HG02642 (cell line): ENCODE measurements around the gene UTS2B.
A peak's percentile ranks its signal among the peaks of the same experiment; 100 is the strongest.
"Not testable (repeated sequence)": the region's sequence is repeated elsewhere in the genome, so short reads cannot be mapped to it uniquely, and the experiment has no call there.

Experiments used
- ATAC-seq: cut with Tn5 transposase; IDR thresholded peaks from one replicate; pipeline ENCODE4 v1.9.1; 2021; ENCODE audit warnings: mild to moderate bottlenecking; ENCODE audit not compliant: unreplicated experiment, poor library complexity

The UTS2B gene

DNA sequence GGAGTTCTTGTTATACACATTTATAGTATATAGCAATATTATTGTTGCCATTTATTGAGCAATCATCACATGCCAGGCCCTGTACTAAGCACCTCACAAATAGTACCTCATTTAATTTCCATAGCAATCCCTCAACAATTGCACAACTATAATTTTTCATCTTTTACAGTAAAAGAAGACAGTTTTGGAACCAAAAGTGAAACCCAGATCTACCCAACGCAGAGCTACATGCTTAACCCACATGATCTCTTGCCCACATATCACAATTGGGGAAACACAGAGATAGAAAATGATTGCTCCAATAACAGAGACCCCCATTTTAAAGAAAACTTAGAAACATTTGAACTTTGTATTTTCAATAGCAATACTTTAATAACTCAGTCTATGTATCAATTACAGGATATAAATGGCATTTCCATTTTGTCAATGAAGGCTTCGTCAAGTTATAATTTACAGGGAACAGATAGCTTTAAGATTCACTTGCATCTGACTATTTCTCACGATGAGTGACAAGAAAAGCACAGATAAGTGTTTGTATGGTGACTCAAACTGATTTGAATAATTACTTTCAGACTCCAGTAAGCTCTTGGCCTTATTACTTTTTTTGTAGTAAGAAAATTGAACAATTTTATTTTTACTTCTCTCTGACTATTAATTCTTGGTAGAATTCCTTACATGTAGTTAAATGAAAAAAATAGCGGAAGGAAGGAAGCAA lies 39.9 kb downstream of the UTS2B start:
- ATAC-seq, result peak; percentile 88

DNA sequence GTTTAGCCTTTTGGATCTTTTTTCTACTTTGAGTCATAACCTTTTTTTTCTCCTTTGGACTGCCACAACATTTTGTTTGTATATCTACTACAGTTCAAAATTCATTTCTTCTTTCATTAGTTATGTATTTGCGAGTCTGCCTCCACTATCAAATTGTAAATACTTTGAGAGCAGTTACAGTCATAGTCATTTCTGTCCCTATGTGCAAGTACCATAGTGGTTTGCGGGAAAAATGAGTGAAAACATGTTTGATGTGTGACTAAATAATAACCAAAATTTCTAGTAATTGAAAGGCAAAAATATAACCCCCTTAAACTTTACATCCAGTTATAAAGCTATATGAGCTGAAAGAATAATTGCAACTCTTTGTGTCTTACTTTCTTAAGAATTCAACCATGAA lies 46.9 kb downstream of the UTS2B start:
- no peak for ATAC-seq

DNA sequence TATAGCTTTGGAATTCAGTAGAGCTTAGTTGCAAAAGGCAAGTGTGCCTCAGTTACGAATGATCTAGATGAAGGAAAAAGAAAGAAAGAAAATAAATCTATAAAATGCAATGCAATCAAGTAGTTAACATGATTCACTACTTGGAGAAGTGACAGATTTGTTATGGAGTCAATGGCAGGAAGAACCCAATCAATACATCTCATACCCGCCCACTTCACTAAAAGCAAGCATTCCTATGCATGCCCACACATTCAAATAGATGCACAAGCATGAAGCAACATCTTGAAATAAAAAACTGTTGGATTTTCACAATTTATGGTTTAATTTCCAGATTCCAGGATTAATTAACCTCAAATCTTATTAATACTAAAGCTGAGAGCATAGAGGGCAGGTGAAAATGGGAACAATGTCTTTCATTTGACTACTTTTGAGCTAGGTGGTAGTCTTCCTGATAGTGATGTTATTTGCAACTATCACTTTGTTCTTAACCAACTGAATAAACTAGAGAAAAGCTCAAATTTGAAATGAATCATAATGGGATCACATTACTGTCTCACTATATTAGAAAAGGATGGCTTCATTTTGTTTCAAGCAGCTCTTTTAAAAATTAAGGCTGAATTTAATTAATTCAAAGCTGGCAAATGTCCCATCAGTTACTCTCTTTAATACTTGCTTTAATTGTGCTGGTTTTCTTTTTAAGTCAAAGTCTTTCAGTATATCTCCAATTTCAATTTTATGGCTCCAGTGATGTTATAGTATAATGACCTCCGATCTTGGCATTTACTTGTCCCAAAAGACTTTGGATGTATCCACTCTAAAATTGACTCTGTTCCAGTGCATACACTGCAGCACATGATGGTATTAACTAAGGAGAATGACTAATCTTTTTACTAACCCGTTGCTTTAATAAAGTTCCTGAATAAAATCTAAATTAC lies 47.8 kb downstream of the UTS2B start:
- ATAC-seq, result no peak

DNA sequence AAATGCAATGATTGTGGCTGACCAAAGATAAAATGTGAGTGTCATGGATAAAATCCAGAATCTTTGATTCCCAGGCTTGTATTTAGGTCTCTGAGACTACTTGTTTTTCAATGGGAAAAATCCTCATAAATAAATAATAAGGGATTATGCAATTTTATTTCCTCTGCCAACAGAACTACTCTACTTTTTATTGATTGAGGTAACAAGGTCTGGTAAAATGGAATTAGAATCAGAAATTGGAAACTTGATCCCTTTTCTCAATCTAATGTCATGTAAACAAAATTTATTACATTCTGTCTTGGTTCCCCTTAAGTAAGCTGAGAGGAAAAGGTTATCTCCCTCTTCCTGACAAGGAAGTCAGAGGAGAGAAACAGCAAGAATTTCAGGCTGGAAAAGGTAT lies 49.4 kb downstream of the UTS2B start:
- no peak for ATAC-seq

DNA sequence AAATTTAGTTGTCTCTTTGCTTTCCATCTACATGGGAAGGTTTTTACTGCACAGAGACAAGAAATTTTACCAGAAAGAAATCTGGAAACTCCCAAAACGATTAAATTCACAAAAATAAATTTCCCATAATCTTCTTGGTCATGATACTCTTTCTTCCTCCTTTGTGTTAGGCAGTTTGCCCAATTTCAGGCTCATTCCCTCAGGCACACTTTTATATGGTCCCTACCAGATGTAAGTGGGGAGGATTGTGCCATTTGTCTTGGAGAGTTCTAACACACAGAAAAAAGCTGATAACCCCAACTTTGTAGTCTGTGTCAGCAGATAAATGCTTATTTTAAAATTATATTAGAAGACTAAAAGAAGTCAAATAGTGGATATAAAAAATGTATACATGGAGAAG lies 50.2 kb downstream of the UTS2B start:
- ATAC-seq, result no peak

DNA sequence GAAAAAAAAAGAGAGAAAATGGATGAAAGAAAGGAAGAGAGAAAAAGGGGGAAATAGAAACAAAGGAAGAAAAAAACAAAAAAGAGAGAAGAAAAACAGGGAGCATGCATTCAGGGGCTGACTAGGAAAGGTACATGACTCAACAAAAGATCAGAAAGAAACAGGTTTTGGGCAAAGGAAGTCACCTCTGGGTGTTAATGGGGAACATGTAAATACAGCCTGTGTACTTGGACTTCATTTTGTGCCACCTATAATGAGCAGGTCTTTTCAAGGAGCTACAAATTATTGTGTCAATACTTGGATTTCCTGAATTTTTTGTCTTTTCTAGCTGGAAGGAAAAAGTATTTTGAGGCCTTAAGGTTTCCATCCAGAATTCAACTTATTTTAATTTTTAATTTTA lies 54.6 kb downstream of the UTS2B start:
- ATAC-seq, result no peak

DNA sequence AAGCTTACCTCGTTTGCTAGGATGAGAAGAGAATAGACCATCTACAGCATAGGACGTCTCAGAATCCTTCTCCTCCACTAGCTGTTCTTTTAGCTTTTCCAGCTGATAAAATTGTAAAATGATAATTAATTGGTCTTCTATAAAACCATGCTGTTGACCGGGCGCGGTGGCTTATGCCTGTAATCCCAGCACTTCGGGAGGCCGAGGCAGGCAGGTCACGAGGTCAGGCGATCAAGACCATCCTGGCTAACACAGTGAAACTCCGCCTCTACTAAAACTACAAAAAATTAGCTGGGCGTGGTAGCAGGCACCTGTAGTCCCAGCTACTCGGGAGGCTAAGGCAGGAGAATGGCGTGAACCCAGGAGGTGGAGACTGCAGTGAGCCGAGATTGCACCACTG lies 55.1 kb downstream of the UTS2B start:
- not testable (repeated sequence) for ATAC-seq

DNA sequence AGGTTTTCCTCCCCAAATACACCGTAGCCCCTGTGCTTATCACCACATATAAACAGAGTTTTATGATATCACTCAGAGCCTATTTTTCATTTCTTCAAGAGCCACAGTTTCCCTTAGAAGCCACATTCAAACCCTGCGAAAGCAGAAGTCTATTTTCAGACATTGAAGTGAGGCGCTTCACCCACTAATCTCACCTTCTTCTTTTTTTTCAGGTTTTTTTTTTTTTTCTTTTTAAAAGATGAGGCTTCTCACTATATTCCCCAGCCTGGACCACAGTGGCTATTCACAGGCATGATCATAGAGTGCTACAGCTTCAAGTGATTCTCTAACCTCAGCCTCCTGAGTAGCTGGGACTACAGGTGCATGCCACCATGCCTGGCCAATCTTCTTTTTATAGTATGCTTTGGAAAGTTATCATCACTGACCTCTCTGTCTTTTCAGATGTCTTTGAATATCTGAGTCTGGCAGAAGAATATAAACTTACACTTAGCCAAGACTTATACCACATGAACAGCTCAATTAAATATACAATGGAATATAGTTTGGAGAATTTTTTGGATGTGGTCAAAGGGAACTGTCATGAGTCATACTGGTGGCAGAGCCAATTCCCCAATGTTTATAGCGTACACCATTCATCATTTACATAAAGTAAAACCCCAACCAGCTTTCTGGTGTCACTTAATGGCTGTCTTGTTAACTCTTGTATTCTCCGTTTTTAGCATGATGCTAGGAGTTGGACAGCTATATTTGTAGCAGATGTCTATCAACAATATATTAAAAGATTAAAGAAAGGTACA lies 60.8 kb downstream of the UTS2B start:
- peak; percentile 76 for ATAC-seq

DNA sequence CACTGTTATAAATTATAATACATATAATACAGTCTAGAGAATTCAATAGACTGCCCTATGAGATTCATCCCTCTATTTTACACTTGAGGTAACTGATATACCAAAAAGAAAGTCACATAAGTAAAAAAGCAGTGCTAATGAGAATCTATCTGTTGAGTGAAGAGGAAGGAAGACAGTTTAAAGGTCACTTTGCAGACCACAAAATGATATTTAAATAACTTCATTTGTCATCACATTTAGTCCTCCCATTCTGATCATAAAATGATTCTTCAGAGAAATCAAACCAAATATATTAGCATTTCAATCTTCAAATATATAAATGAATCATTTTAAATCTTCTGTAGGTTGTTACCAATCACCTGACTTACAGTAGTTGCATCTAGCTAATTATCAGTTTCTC lies 61.6 kb downstream of the UTS2B start:
- ATAC-seq, result no peak

DNA sequence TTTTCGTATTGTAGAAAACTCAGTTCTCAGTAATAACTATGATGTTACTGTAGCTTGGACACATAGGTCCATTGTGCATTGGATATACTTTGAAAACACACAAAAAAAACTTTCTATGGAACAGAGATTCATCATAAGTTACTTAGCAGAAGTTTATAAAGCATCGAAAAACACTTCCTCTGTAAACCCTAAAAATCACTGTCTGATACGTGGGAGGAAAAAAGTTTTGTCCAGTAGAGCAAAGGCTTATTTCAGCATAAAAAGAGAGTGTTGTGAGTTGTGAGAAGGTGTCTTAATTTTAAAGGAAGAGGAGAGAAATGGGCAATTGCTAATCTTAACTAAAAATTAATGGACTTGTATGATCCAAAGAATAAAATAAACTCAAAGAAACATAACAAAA lies 66.5 kb downstream of the UTS2B start:
- ATAC-seq, result no peak

DNA sequence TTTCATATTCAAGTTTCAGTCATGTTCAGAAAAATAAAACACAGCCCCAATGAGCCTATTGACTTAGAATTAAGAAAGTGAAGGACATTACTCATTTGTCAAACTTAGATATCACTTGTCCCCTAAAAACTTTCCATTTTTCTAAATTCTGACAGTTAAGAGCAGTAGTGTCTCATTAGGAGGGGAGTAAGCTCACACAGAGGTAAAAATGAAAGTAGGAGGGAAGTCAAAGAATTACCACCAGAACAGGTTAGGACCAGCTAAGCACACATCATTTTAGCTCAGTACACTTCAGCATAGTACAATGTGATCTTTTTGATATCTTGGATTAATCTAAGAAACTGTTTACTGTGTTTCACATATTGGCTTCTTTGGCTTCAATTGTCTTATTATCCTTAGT lies 67.0 kb downstream of the UTS2B start:
- ATAC-seq, result peak; percentile 92

DNA sequence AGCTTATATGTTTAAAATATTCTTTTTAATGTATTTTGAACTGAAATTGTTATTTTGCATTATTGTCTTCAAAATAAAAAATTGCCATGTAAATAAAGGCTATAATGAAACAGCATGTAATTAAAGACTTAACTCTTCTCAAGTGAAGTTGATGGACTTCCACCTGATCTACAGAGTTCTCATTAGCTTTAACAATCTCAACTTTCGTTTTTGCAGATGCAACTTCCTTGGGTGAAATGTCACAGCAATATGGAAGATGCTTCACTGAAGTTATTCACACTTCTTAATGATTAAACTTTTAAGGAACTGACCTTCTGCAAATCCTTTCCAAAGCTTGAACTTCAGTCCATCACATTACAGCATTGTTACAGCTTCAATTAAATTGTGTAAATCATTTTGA lies 67.7 kb downstream of the UTS2B start:
- ATAC-seq, result no peak

DNA sequence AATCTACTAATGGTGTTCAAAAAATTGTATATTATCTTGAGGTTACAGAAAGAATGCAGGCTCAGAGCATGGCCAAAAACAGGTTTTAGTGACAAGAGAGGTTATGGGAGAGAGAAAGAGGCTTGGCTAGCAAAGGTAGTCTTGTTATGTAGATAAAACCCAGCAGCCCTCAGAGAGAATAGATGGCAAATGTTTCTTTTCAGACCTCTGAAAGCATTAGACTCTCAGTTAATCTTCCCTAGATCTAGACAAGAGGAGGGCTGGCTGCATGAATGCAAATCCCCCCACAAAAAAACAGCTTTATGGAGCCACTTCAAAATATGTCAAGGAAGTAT lies 69.1 kb downstream of the UTS2B start:
- no peak for ATAC-seq

DNA sequence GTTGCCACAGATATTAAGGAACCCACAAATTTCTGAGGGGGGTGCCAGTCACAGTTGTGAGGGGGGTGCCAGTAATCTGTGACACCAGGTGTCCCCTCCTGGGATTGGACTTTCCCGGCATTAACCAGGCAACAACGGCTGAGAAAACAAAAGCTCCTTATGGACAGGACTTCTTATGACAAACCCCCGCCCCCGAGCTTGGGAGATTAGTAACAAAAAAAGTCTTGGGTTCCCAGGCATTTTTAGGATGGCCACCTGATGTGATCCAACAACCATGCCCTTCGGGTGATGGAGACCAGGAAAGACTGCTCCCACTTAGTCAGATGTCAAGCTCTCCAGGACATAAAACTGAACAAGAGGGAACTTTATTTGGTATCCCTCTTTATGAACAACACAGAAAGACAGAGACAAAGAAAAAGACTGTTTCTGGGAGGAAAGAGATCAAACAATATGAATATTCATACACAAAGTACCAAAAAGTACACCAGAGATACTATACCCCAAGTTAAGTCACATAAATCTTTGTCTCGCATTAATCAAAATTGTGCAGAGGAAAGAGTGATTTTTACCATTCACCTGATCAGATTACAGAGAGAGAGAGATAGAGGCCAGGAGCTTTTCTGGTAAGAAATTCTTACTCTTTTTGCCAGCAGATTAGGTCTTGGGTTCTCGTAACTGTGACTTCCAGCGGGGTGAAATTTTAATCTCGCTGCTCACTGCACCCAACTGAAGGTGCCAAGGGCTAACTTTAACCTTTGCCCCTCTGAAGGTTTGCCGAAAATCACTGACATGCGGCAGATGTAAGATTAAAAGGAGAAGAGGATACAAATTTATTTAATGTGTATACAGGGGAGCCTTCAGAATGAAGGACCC lies 69.7 kb downstream of the UTS2B start:
- no peak for ATAC-seq

DNA sequence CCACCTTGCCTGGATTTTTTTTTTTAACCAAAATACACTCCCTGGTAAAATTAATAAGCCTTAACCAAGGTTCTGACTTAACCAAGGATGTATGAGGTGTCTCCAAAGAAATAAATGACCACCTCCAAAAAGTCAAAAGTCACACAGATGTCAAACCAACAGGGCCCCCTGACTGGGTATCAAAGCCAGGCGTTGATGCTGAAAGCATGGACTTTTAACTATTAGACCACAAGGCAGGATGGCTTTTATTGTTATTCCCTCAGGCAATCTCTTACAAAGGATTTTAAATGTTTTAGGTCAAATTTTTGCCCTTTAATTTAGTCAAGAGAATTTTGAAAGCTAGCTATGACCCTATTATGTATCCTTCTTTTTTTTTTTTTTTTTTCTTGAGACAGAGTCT lies 70.8 kb downstream of the UTS2B start:
- no peak for ATAC-seq

DNA sequence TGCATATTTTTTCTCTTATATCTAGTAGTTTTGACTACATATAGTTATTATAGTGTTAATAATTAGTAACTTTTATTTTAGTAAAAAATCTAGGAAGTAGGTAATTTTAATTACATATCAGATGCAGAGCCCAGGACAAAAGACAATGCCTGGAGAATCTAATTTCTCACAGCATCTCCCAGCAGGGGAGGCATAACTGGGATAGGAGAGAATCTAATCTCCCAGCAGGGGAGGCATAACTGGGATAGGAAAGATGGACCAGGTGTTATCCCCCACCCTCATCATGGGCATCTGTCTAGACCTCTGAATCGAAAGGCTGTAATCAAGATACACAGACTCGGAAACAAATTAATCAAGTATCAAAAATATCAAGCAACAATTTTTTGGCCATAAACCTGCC lies 73.0 kb downstream of the UTS2B start:
- ATAC-seq, result no peak

DNA sequence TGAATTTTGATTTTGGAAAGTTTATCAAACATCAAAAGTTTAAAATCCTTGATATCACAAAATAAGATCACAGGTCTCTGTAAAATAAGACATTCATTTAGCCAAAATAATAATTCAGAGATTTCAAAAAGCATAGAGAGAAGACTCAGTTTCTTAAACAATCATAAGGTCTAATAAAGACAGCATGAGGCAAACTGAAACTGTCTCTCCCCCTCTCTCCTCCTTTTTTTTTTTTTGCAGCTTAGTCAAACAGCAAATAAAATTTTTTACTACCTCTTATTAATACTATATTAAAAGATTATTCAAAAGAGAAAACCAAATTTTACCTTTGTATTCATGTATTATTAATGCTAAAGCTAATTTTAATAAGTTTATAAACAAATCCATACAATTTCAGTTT lies 73.9 kb downstream of the UTS2B start:
- no peak for ATAC-seq

DNA sequence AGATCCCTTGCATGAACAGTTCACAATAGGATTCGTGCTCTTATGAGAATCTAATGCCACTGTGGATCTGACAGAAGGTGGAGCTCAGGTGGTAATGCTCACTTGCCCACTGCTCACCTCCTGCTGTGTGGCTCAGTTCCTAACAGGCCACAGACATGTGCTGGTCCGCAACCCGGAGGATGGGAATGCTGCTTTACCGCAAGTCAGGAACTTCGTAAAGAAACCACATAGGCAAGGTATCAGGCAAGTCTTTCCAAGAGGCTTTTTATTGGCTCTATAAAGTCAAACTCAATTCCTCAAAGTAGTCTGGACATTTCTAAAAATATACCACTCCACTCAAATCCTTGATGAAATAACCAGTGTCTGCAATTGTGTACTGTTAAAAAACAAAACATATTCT lies 75.2 kb downstream of the UTS2B start:
- no peak for ATAC-seq

DNA sequence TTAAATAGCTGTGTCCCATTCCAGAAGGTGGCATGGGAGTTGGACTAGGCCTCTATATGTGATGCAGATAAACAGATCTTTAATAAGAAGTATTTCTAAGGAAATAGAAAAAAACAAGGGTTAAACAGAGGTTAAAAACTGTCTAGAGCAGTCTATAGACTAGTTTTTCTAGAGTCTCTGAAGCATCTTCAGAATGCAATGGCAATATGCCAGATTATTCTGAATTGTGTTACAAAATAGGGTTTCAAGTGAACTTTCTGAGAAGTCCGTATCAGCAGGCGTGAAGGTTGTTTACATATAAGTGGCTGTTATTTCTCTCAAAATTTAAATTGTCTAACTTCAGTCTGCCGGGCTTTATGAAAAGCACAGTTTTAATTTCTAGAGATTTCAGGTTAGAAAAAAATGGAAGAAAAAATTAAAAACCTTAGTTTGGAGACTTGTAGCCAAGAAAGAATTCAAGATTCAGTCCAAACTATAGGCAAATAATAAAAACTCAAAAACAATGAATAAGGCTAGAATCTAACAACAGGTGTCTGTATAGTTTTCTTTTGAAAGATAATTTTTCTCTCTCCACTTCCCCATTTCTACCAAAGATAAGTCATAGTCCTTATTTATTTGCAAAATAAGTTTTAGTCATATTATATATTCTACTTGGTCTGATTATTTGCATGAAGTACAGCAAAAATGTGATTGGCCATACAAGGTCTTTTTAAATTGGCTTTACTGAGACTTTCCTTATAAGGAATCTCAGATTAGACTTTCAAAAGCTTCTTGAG lies 76.0 kb downstream of the UTS2B start:
- ATAC-seq, result no peak
